GM21528 (cell line): Measurements from ENCODE around the gene TFRC.
"Not testable (repeated sequence)": the region's sequence is repeated elsewhere in the genome, so short reads cannot be mapped to it uniquely, and the experiment has no call there.

Source experiments
- ATAC-seq: cut with Tn5 transposase; IDR thresholded peaks from one replicate; pipeline ENCODE4 v1.9.1; 2021; ENCODE audit warnings: mild to moderate bottlenecking, moderate library complexity; ENCODE audit not compliant: unreplicated experiment, low FRiP score

Gene TFRC

DNA sequence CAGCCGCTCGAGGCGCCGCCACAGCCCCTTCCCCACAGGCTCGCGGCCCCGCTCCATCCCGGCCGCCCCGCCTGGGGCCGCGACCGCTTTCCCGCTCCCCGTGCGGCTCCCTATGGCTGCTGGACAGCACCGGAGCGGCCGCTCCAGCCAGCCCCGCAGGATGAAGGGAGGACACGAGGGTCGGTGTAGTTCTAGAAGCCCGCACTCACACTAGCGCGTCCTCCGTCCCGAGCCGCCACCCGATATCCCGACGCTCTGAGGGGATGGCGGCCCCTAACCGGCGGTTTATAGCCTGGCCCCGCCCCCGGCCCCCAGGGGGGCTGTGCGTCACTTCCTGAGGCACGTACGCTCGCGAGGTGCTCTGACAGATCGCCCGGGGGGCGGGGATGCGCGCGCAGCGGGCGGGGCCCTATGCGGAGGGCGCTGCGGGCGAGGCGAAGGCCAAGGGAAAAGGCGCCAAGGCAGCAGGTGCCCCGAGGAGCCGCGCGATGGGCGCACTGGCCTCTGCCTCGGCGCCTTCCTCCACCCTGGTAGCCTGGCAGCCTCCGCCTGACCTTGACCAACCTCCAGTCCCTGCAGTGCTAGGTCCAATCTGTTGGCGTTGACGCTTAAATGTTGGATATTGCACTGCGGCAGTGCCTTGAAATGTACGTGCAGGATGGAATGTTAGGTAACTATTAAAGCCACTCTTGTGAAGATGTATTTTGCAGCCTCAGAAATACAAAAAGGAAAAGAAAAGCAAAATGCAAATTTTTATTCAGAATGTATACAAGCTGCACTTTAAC is at the start of gene TFRC:
TSS of gene TFRC (minus strand) at position 257 of the 785 bp plus-strand sequence. CDS start 4,991 bp downstream, outside the sequence.
- peak; percentile 80 for ATAC-seq

- ATAC-seq = no peak
Measured at GRCh38 chr3:196128172-196128843, 46.4 kb upstream of the TFRC start.

GRCh38 chr3:196127308-196128040 is 45.6 kb upstream of the TFRC start:
- ATAC-seq = no peak

DNA sequence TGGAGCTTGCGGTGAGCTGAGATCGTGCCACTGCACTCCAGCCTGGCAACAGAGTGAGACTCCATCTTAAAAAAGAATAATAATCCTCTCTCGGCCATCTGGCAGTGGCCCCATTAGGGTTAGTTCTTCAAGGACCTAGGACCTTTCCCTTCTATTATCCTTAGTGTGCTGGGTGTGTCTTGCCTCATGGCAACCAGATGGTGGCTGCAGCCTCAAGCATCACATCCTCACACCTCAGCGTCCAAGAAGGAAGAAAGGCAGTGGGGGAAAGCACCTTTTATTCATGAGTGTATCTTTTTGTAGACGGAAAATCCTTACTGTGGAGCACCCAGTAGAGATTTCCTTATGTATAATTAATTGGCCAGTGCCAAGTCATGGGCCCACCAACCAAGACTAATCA is 42.7 kb upstream of the TFRC start:
- no peak for ATAC-seq

GRCh38 chr3:196122688-196123046 is 40.8 kb upstream of the TFRC start:
- ATAC-seq = no peak

DNA sequence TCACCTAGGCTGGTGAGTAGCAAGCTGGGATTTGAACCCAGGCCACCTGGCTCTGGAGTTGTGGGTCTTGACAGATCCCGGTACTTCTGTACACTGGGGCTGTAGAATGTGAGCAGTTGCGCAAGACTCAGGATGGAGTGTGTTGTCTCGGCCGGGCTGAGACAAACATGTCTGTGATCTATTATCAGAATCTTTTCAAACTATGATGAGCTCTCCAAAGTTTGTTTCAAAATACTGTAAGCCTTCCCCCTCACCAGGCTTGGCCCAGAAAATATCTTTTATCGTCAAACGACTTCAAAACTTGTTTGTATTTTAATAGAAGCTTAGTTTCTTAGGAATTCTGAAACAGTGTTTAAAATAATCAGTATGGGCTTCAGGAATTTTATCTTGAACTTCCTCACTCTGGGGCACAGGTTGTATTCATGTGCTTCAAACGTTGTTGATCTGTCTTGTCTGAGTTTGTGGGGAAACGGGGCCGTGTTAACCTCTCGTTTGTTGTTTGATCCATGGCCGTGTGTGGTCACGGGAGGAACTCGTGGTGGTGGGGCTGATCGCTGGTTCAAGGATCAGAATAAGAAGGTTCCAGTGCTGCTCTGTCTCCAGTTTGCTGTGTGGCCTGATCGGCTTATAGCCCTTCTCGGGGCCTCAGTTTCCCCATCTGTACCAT is 40.3 kb upstream of the TFRC start:
- ATAC-seq = no peak

DNA sequence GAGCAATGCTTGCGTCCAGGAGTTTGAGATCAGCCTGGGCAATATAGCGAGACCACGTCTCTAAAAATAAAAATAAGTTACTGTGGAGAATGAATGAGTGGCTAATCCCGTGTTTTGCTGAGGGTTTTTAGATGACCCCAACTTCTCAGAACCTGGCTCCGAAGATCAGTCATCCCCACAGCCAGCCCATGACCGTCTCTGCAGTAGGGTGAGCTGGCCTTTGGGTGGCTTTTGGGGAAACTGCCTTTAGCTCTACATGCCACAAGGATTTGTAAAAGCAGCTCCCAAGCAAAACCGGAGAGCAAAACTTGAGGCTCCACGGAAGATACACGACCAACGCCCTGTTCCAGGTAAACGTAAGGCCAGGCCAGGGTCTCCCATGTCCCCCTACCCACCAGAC is 39.2 kb upstream of the TFRC start:
- ATAC-seq = no peak

- ATAC-seq = no peak
Measured at GRCh38 chr3:196120291-196120951, 38.5 kb upstream of the TFRC start.

DNA sequence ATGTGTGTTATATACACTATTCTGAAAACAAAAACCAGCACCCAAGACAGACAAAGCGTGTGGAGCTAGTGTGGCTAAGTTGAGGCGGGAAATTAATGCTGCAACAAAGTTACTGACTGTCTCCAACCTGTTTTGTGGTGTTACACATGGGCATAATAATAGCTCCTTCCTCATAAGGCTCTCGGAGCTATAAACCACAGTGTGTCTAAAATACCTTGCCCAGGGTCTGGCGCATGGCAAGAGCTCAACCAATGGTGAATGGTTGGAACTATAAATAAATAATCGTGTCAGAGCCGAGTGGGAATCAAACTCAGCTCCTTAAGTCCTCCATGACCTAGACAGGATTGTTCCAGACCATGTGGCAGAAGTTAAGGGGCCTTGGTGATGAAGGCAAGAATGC is 35.9 kb upstream of the TFRC start:
- ATAC-seq = no peak

DNA sequence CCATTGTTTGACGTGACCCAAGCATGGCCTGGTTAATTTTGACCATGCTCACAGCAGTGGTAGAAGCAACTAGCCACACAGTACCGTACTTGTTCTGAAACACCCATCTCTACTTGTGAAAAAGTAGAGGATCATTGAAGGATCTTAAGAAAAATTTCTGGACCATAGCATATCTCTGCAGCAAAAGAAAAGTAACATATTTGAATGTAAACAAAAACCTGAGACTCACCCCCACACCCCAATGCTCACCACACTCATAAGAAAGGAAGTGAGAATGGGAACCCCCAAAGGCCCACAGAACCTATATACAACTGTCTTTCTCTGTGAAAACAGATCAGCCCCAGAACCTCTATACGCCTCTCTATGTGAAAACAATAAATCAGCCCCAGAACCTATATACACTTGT is 33.8 kb upstream of the TFRC start:
- peak; percentile 65 for ATAC-seq

DNA sequence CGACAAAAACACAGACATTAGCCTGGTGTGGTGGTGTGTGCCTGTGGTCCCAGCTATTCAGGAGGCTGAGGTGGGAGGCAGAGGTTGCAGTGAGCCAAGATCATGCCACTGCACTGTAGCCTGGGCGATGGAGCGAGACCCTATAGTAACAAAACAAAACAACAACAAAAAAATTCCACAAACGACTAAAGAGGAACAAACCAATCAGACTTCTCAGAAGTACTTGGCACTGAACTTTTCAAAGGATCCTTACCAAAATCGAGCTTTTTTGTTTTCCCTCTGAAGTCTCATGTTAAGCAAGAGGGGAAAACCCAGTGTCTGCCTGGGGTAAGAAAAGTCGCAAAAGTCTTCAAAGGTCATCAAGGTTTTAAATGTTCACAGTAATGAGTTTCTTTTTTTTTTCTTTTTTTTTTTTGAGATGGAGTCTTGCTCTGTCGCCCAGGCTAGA is 30.1 kb upstream of the TFRC start:
- no peak for ATAC-seq

- no peak for ATAC-seq
Measured at GRCh38 chr3:196108075-196108743, 26.3 kb upstream of the TFRC start.

- not testable (repeated sequence) for ATAC-seq
Measured at GRCh38 chr3:196104707-196105106, 22.8 kb upstream of the TFRC start.

- not testable (repeated sequence) for ATAC-seq
Measured at GRCh38 chr3:196098365-196098980, 16.6 kb upstream of the TFRC start.

DNA sequence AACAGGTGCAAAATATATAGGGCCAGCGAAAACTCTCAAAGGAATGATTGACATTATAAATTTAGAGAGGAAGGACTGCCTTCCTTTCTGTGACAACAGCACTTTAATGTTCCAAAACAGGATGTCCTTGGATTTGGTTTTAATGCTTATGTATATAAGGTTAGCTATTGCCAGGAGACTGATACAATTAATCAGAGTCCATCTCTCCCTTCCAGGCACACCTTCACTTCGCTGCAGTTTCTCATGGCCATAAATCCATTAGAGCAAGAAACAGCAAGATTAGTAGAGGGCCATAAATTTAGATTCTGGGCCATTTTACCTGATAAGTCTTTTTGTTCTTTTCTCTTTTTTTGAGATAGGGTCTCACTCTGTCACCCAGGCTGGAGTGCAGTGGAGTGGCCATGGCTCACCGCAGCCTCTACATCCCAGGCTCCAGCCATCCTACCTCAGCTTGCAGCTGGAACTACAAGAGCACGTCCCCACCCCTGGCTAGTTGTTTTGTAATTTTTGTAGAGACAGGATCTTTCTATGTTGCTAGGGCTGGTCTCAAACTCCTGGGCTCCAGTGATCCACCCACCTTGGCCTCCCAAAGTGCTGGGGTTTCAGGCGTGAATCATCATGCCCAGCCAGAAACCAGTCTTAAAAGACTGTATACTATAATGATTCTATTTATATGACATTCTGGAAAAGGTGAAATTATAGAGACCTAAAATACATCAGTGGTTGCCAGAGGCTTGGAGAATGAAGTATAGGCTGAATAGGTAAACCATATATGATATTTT is 15.7 kb upstream of the TFRC start:
- ATAC-seq = no peak

GRCh38 chr3:196096382-196096953 is 14.6 kb upstream of the TFRC start:
- ATAC-seq = peak; percentile 79

- ATAC-seq = no peak
Measured at GRCh38 chr3:196093317-196094111, 11.6 kb upstream of the TFRC start.
